IPS DF 6.9 (cell line): Measurements from ENCODE around the gene CCDC82.

ENCODE experiments used
- DNase-seq: peaks from one replicate; pipeline ENCODE4 v3.0.0-alpha.2; 2013; ENCODE audit warnings: low read depth, low spot score
- H3K27ac ChIP-seq: one replicate; pipeline ENCODE4 v1.5.1; 2013; ENCODE audit warnings: low read length, control low read depth
- H3K27me3 ChIP-seq: 2 replicates; pipeline ENCODE4 v1.6.1; 2013; ENCODE audit warnings: mild to moderate bottlenecking, low read length; ENCODE audit not compliant: control insufficient read depth, insufficient read depth
- H3K36me3 ChIP-seq: 2 replicates; pipeline ENCODE4 v1.6.1; 2013; ENCODE audit warnings: low read length; ENCODE audit not compliant: control insufficient read depth, insufficient read depth
- H3K4me1 ChIP-seq: 2 replicates; pipeline ENCODE4 v1.6.1; 2013; ENCODE audit warnings: low read length; ENCODE audit not compliant: control insufficient read depth, insufficient read depth
- H3K4me3 ChIP-seq: 2 replicates; pipeline ENCODE4 v1.5.1; 2013; ENCODE audit warnings: mild to moderate bottlenecking, low read length
- H3K9me3 ChIP-seq: 2 replicates; pipeline ENCODE4 v1.6.1; 2013; ENCODE audit warnings: low read length, inconsistent platforms; ENCODE audit not compliant: control insufficient read depth, insufficient read depth
- WGBS: extraction: QIAGEN DNeasy Blood & Tissue Kit; methylation state at CpG from one replicate; pipeline ENCODE4 v1.1.7; 2013; ENCODE audit warnings: mixed read lengths, missing lambda C conversion rate; ENCODE audit not compliant: insufficient read length, insufficient coverage; 5-methylcytosine and 5-hydroxymethylcytosine counted together

CCDC82 gene

DNA sequence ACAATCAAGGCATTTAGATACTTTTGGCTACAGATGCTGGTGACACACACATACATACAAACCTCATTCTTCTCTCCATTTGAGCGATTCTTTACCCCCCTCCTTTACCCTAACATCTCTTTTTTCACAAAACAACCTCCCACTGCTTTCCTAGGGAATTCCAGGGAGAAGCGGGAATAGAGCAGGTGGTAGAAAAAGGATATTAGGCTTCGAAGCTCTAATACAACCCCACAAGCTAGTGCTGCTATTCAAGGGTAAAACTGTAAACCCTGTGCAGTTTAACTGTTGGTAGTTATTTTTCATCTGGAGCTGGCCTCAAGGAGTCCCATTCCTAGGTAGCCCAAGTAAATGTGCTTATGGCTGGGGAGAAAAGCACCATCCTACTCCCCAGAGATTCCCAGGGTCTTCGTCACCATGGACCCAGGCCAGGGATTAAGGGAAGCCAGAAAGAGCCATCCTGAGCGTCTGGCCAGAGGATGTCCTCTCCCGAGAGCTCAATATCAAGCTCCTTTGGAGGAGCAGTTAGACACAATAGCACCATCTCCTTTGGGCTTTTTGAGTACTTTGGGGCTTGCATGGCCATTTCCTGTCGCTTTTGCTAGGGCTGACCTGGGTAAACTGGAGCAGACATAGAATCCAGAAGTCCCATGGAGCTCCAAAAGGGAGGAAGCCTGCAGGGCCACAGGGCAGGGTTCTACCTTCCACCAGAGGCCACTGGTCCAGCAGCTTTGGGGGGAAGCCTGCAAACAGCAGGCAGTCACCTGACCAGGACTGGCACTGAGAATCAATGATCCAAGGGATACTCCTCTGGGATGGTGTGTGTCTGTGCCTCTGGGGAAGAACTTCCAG is 49.8 kb downstream of the CCDC82 start:
- no peak overlapping the region for H3K27ac ChIP-seq
- H3K4me3 ChIP-seq = no peak overlapping the region
- H3K4me1 ChIP-seq = peaks cover 12% of the 10 kb centered on the region
- H3K9me3 ChIP-seq = no peaks in the 10 kb centered on the region
- 100% methylated on average over 1 of the region's 7 CpGs for WGBS
- no peaks in the 10 kb centered on the region for H3K27me3 ChIP-seq
- no peak for DNase-seq
- no peaks in the 10 kb centered on the region for H3K36me3 ChIP-seq

DNA sequence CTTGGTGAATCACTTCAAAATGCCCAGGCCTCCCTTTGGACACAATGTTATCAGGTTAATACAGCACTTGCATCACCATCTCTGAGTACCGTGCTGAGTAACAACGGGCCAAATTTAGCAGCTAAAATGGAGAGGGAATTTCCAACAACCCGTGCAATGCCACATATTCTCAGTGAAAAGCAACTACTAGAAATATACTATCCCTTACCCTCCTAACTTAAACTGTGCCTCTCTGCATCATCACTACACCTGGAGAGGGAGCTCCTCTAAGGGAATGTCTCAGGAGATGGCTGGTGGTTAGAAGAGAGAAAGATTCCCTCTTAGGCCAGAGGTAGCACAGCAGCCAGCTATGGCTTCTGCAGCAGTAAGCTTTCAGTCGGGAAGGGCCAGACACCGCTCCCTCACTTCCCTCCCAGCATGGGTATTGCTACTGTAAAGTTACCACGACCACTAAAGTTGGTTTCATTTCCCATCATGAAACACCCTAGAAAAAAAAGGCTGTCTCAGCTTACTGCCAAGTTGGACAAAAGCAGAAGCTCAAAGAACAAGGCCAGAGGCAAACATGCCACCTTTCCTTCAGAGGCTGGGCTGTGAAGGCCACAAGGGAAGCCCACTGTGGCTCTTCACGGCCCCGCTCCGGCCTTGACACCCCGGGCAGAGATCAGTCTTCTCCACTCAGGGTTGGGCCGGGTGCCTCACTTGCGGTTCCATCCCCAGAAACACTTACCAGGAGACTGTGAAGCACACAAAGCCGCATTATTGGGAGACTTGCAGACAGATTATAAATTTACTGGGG is 50.6 kb downstream of the CCDC82 start:
- Histone ChIP-seq H3K4me3 (no peak overlapping the region), H3K36me3 (no peaks in the 10 kb centered on the region), H3K27me3 (no peaks in the 10 kb centered on the region), H3K27ac (no peak overlapping the region), H3K4me1 (peaks cover 14% of the 10 kb centered on the region), H3K9me3 (no peaks in the 10 kb centered on the region)
- no peak for DNase-seq
- WGBS = no CpG with 5 or more reads among the region's 13 CpGs

DNA sequence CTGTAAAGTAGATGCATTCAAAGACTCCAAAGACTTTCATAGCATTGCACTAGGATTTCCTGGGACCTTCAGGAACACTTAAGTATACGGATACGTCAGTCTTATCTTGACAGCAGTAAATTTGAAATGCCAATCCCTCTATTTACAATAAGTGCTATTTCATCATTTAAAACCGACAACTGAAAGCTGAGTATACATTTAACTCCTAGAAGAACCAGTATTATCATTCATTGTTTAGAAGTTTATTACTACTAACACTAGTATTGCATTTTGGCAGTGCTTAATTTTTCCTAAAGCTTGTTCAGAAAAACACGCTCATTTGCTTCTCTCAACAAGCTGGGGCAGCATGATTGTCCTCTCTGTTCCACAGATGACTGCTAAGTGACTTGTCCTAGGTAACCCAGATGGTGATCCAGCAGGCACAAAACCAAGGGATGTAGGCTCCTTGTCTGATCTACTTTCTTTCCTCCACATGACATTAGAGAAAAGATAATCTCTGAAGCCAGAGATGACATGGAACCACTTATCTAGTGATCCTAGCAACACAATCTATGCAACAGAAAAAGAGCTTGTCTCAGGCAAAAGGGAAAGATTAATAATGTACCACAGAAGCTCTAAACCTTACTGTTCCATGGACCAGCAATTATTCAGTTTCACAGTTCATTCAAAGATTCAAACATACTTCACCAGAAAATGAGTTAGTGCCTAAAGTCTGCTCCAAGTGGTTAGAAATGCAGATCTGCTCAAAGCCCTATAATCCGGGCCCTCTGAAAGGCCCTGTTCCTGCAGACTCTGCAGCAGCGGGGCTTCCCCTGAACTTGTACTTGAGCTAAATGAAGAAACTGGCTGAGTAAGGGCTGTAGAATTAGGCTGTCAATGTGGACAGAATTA is 51.9 kb downstream of the CCDC82 start:
- Histone ChIP-seq H3K27me3 (no peaks in the 10 kb centered on the region), H3K36me3 (no peaks in the 10 kb centered on the region), H3K4me3 (no peak overlapping the region), H3K9me3 (no peaks in the 10 kb centered on the region), H3K27ac (no peak overlapping the region), H3K4me1 (peaks cover 14% of the 10 kb centered on the region)
- no peak for DNase-seq
- no CpG with 5 or more reads among the region's 6 CpGs for WGBS

DNA sequence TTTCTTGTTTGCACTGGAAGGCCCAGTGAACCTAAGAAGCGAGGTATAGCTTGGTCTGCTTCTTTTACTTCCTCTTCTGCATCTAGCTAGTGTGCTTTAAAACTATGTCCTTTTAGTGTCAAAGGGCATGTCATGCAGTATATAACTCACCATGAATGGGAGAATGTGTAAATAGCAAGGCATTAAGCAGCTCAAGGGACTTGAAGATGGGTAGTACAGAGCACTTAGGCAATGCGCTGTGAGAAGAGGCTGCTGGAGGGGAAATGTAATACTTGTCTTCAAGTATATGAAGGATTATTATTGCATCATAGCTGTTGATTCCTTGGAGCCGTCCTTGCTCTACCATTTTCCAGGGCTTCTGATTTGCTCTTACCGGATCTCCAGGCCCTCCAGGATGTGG is 54.3 kb downstream of the CCDC82 start:
- Histone ChIP-seq H3K4me1 (peaks cover 14% of the 10 kb centered on the region), H3K27me3 (no peaks in the 10 kb centered on the region), H3K9me3 (no peaks in the 10 kb centered on the region), H3K4me3 (no peak overlapping the region), H3K36me3 (no peaks in the 10 kb centered on the region), H3K27ac (no peak overlapping the region)
- WGBS = no CpG with 5 or more reads among the region's 4 CpGs
- no peak for DNase-seq

DNA sequence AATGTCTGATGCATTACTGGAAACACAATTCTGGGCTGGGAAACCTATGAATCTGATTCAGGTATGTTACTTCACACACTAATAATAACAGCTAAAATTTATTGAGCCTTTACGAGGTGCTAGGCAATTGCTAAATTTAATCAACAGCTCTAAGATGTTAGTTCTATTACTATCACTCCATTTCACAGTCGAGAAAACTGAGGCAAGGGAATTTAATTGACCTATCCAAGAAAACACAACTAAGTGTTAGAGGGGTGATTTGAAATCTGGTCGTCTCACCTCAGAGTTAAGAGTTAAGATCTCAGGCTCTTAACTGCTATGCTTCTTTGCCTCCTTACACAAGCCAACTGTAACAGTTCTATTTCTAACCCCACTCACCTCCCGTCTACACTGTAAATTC is 55.5 kb downstream of the CCDC82 start:
- Histone ChIP-seq H3K4me3 (no peak overlapping the region), H3K27me3 (no peaks in the 10 kb centered on the region), H3K27ac (no peak overlapping the region), H3K9me3 (no peaks in the 10 kb centered on the region), H3K4me1 (peaks cover 12% of the 10 kb centered on the region; the same call in 1 of the 2 replicates), H3K36me3 (no peaks in the 10 kb centered on the region)
- WGBS = no CpG with 5 or more reads among the region's 4 CpGs
- DNase-seq = no peak

DNA sequence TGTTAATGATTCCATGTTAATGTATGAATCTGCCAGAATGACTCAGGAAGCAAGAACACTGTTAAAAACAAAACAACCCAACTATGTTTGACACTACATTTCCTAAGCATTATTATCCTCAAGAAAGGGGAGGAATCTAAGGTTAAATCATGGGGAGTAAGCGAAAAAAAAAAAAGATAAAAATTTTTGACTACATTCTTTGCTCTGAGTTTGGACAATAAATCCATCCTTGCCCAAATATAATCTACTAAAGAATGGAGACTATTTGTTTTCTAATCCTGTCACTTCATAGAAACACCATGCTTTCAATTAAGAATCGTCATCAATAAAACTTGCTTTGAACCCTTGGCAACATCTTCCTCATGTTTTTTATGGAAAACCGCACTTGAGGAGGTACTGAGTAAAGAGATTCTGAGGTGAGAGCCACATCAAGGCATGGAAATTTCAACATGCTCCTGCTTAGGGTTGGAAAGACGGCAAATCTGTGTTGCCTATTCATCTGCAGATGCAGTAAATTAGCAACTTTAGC is 56.5 kb downstream of the CCDC82 start:
- no peaks in the 10 kb centered on the region for H3K36me3 ChIP-seq
- H3K27ac ChIP-seq = no peak overlapping the region
- H3K4me3 ChIP-seq = no peak overlapping the region
- DNase-seq = no peak
- no peaks in the 10 kb centered on the region for H3K27me3 ChIP-seq
- H3K4me1 ChIP-seq = peaks cover 12% of the 10 kb centered on the region; the same call in 1 of the 2 replicates
- no peaks in the 10 kb centered on the region for H3K9me3 ChIP-seq
- WGBS = no CpG with 5 or more reads among the region's 4 CpGs

DNA sequence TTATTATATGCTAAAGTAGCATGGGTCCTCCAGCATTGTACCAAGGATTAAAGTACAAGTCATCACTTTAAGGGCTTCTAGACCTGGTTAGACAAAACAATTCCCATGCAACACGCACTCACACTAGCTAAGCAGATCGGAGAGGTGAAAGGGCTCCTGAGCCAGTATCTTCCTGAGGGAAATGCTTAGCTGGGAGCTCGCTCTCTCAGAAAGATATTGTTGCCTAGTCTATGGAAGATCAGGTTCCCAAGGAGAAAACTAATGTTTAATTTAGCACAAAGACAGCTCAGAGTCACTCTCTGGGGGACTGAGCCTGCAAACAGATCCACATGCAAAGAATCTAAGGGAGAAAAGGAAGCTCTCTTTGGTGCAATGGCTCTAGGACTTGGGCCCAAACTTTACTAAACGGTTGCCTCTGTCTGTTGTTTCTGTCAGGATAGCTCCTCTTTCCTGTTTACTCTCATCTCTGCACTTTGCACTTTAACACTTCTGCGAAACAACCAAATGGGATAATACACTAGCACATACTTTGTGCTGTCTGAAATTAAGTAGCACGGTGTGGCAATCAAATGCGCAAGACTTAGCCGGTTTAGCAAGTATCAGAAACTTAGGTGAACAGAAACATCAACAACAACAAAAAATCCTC is 57.5 kb downstream of the CCDC82 start:
- H3K9me3 ChIP-seq = no peaks in the 10 kb centered on the region
- no CpG with 5 or more reads among the region's 8 CpGs for WGBS
- DNase-seq = no peak
- no peaks in the 10 kb centered on the region for H3K36me3 ChIP-seq
- H3K27me3 ChIP-seq = no peaks in the 10 kb centered on the region
- H3K27ac ChIP-seq = no peak overlapping the region
- peaks cover 10% of the 10 kb centered on the region; the same call in 1 of the 2 replicates for H3K4me1 ChIP-seq
- no peak overlapping the region for H3K4me3 ChIP-seq

DNA sequence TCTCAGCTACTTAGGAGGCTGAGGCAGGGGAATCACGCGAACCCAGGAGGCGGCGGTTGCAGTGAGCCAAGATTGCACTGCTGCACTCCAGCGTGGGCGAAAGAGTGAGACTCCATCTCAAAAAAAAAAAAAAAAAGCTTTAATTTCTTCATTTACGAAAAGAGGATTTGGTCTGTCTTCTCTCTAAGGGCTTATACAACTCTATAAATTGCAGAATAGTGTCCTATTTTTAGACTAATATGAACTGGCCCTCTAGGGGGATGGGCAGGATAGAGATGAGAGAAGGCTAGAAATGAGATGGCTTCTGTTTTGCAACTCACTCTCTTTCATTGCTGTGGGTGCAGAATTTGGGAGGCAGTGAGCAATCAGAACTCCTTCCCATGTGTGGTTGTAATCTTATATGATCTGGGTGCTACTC is 58.0 kb downstream of the CCDC82 start:
- H3K27me3 ChIP-seq = no peaks in the 10 kb centered on the region
- H3K4me1 ChIP-seq = peaks cover 10% of the 10 kb centered on the region; the same call in 1 of the 2 replicates
- no CpG with 5 or more reads among the region's 7 CpGs for WGBS
- H3K27ac ChIP-seq = no peak overlapping the region
- no peaks in the 10 kb centered on the region for H3K9me3 ChIP-seq
- H3K4me3 ChIP-seq = no peak overlapping the region
- H3K36me3 ChIP-seq = no peaks in the 10 kb centered on the region
- DNase-seq = no peak

DNA sequence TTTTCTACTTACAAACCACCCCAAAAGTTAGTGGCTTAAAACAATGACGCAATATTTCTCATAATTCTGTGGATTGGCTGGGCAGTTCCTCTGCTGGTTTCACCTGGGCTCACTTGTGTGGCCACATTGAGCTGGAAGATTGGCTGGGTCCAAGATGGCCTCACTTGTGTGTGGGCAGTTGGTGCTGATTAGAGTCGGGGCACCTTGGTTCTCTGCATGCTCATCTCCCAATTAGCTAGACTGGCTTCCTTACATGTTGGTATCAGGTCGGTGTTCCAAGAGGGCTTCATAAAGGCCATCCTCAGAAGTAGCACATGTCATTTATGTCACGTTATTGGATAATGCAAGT is 59.2 kb downstream of the CCDC82 start:
- H3K27me3 ChIP-seq = no peaks in the 10 kb centered on the region
- WGBS = no CpG with 5 or more reads among the region's 4 CpGs
- H3K4me1 ChIP-seq = peaks cover 7% of the 10 kb centered on the region; the same call in 1 of the 2 replicates
- no peaks in the 10 kb centered on the region for H3K36me3 ChIP-seq
- no peak for DNase-seq
- no peak overlapping the region for H3K4me3 ChIP-seq
- H3K9me3 ChIP-seq = no peaks in the 10 kb centered on the region
- H3K27ac ChIP-seq = no peak overlapping the region
